ACC112 (cell line): ENCODE results near the gene ZBTB12.
"Not testable (repeated sequence)": the region's sequence is repeated elsewhere in the genome, so short reads cannot be mapped to it uniquely, and the experiment has no call there.

Experiments
- H2AFZ ChIP-seq: fragments of 200-600 bp; sonication (generic); one replicate; pipeline ENCODE4 v1.6.0; 2017; ENCODE audit warnings: antibody characterized with exemption, low read length; ENCODE audit not compliant: unreplicated experiment
- H3K27ac ChIP-seq: fragments of 200-600 bp; sonication (generic); 2 replicates; pipeline ENCODE4 v1.5.1; 2014; ENCODE audit warnings: low read depth, mild to moderate bottlenecking, antibody characterized with exemption, low read length, moderate library complexity
- H3K27me3 ChIP-seq: fragments of 200-600 bp; sonication (generic); 2 replicates; pipeline ENCODE4 v1.6.1; 2014; ENCODE audit warnings: mild to moderate bottlenecking, antibody characterized with exemption, low read length, moderate library complexity, mixed read lengths; ENCODE audit not compliant: insufficient read depth
- H3K36me3 ChIP-seq: fragments of 200-600 bp; sonication (generic); 2 replicates; pipeline ENCODE4 v1.6.1; 2016; ENCODE audit warnings: mild to moderate bottlenecking, antibody characterized with exemption, low read length, moderate library complexity, mixed read lengths; ENCODE audit not compliant: insufficient read depth
- H3K4me1 ChIP-seq: fragments of 200-600 bp; sonication (generic); one replicate; pipeline ENCODE4 v1.6.1; 2016; ENCODE audit warnings: low read length, mixed read lengths; ENCODE audit not compliant: insufficient read depth, unreplicated experiment, control insufficient read depth
- H3K4me3 ChIP-seq: fragments of 200-600 bp; sonication (generic); 2 replicates; pipeline ENCODE4 v1.5.1; 2014; ENCODE audit warnings: mild to moderate bottlenecking, low read depth, low read length
- H3K79me2 ChIP-seq: fragments of 200-600 bp; sonication (generic); one replicate; pipeline ENCODE4 v1.6.0; 2016; ENCODE audit warnings: low read length; ENCODE audit not compliant: control insufficient read depth, unreplicated experiment, insufficient read depth

Gene ZBTB12

GRCh38 chr6:31906727-31907126, 4.8 kb upstream of the ZBTB12 start:
- H3K27me3 ChIP-seq, H3K79me2 ChIP-seq, H2AFZ ChIP-seq, H3K36me3 ChIP-seq, H3K27ac ChIP-seq, H3K4me3 ChIP-seq: not testable (repeated sequence)
- H3K4me1 ChIP-seq: peaks cover 39% of the 10 kb centered on the region

DNA sequence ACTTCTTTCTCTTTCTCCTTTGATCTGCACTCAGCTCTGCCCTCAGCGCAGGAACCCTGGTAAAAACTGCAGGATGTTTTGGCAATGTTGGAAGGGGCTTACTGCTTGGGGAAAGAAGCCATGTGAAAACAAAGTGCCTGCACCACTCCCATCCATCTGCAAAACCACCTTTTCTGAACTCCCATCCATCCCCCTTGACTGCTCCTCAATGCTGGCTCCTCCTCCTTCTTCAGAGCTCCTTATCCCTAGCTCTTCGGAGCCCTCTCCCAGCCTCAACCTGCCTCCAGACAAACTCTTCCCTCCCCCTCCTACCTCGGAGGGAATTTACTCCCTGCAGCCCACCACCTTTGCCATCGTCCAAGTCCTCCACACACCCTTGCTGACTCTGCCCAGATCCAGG, 4.2 kb upstream of the ZBTB12 start:
- Histone ChIP-seq H3K36me3 (no peaks in the 10 kb centered on the region), H3K4me3 (no peak overlapping the region), H3K4me1 (peaks cover 41% of the 10 kb centered on the region), H3K79me2 (no peaks in the 10 kb centered on the region), H2AFZ (no peak overlapping the region), H3K27ac (no peak overlapping the region), H3K27me3 (no peaks in the 10 kb centered on the region)

GRCh38 chr6:31905041-31905440, 3.2 kb upstream of the ZBTB12 start:
- no peaks in the 10 kb centered on the region for H3K36me3 ChIP-seq
- H3K27me3 ChIP-seq: no peaks in the 10 kb centered on the region
- H2AFZ ChIP-seq: no peak overlapping the region
- H3K4me3 ChIP-seq: no peak overlapping the region
- H3K27ac ChIP-seq: no peak overlapping the region
- no peaks in the 10 kb centered on the region for H3K79me2 ChIP-seq
- peaks cover 41% of the 10 kb centered on the region for H3K4me1 ChIP-seq

DNA sequence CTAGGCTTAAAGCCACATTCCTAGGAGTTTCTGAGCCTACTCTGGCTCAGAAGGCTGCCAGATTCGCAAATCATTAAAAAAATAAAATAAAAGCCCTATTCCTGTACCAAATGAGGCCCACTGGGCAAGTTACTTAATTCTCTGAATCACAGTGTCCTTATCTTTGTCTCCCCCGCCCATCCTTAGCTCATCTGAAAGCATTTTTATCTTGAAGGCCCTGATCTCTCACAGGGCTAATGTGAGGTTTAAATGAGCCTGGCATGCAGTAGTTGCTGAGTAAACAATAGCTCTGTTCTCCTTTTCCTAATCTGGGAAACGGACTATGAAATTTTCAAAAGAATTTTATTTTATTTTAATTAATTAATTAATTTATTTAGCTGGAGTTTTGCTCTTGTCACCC, 2.1 kb upstream of the ZBTB12 start:
- no peaks in the 10 kb centered on the region for H3K27me3 ChIP-seq
- no peak overlapping the region for H3K4me3 ChIP-seq
- peaks cover 30% of the 10 kb centered on the region for H3K4me1 ChIP-seq
- H2AFZ ChIP-seq: no peak overlapping the region
- no peak overlapping the region for H3K27ac ChIP-seq
- H3K79me2 ChIP-seq: no peaks in the 10 kb centered on the region
- no peaks in the 10 kb centered on the region for H3K36me3 ChIP-seq

- Histone ChIP-seq H3K36me3 (no peaks in the 10 kb centered on the region), H3K79me2 (peaks cover 5% of the 10 kb centered on the region), H3K27me3 (no peaks in the 10 kb centered on the region), H3K4me1 (peaks cover 18% of the 10 kb centered on the region), H3K4me3 (peak overlapping the region; percentile 79), H2AFZ (peak overlapping the region; percentile 23), H3K27ac (peak overlapping the region; percentile 33; the same call in 1 of the 2 replicates)
Observed at GRCh38 chr6:31901415-31901952, 402 bp downstream of the ZBTB12 start.

GRCh38 chr6:31900917-31901414, 920 bp downstream of the ZBTB12 start:
- Histone ChIP-seq H3K36me3 (no peaks in the 10 kb centered on the region), H3K79me2 (peaks cover 5% of the 10 kb centered on the region), H2AFZ (no peak overlapping the region), H3K4me3 (peak overlapping the region; percentile 79), H3K4me1 (peaks cover 23% of the 10 kb centered on the region), H3K27me3 (no peaks in the 10 kb centered on the region), H3K27ac (no peak overlapping the region)

- Histone ChIP-seq H3K79me2 (peaks cover 5% of the 10 kb centered on the region), H3K36me3 (no peaks in the 10 kb centered on the region), H3K27me3 (no peaks in the 10 kb centered on the region), H3K27ac (no peak overlapping the region), H2AFZ (no peak overlapping the region), H3K4me1 (peaks cover 23% of the 10 kb centered on the region), H3K4me3 (no peak overlapping the region)
Observed at GRCh38 chr6:31899882-31900722, 1.8 kb downstream of the ZBTB12 start.

- Histone ChIP-seq H3K4me1 (peaks cover 23% of the 10 kb centered on the region), H3K79me2 (peaks cover 5% of the 10 kb centered on the region), H3K36me3 (no peaks in the 10 kb centered on the region), H3K4me3 (no peak overlapping the region), H3K27me3 (no peaks in the 10 kb centered on the region), H3K27ac (no peak overlapping the region), H2AFZ (no peak overlapping the region)
Observed at GRCh38 chr6:31899215-31899614, 2.7 kb downstream of the ZBTB12 start.

GRCh38 chr6:31898383-31899011, 3.4 kb downstream of the ZBTB12 start:
- Histone ChIP-seq H3K4me1 (peaks cover 17% of the 10 kb centered on the region), H3K79me2 (peaks cover 5% of the 10 kb centered on the region), H3K27ac (peak overlapping the region; percentile 29; the same call in 1 of the 2 replicates), H3K4me3 (peak overlapping the region; percentile 90), H3K27me3 (no peaks in the 10 kb centered on the region), H2AFZ (peak overlapping the region; percentile 96), H3K36me3 (no peaks in the 10 kb centered on the region)

- Histone ChIP-seq H3K4me1 (peaks cover 19% of the 10 kb centered on the region), H3K4me3 (peak within 1 kb of the TSS; percentile 90), H2AFZ (peak within 1 kb of the TSS; percentile 96)
Observed at GRCh38 chr6:31897612-31898382, 4.1 kb downstream of the ZBTB12 start, which contains the start of gene EHMT2. Gene EHMT2, minus strand, starts transcription at chr6:31897698. Its CDS starts 21 bp downstream, at chr6:31897677.

More at GRCh38 chr6:31897612-31898382, 4.1 kb downstream of the ZBTB12 start, which contains the start of gene EHMT2:
- peak within 1 kb of the TSS; percentile 29; the same call in 1 of the 2 replicates for H3K27ac ChIP-seq
- H3K79me2 ChIP-seq: peaks cover 5% of the 10 kb centered on the region
- H3K36me3 ChIP-seq: 0 out of 2 replicates have a peak, but pooled peaks cover 5% of the 10 kb centered on the region
- H3K27me3 ChIP-seq: no peaks in the 10 kb centered on the region
